Thyroid gland (tissue), 4 donors: ENCODE measurements around the gene CPNE2. TPM values are rescaled to one million over a fixed set of nuclear protein-coding genes. Genes with fewer than 3 reads are reported as not detected.
A peak's percentile ranks its signal among the peaks of the same experiment; 100 is the strongest.

Experiments used
- DNase-seq, 2 donors: peaks; one replicate each; pipeline ENCODE4 v3.0.0-alpha.2; 2019
- H3K27ac ChIP-seq, 3 donors: fragments of 200-600 bp; sonication (generic); 1 replicate in 2 of 3; 2 replicates in 1 of 3; pipeline ENCODE4 v1.5.1; 2016 to 2019; ENCODE audit warnings: mild to moderate bottlenecking in 1 of 3, moderate library complexity in 1 of 3
- H3K27me3 ChIP-seq: fragments of 200-600 bp; sonication (generic); one replicate; pipeline ENCODE4 v1.5.1; 2019
- H3K36me3 ChIP-seq, 2 donors: fragments of 200-600 bp; sonication (generic); one replicate each; pipeline ENCODE4 v1.5.1; 2016 to 2019
- H3K4me1 ChIP-seq, 2 donors: fragments of 200-600 bp; sonication (generic); one replicate each; pipeline ENCODE4 v1.5.1; 2017 to 2019
- H3K4me3 ChIP-seq, 3 donors: fragments of 200-600 bp; sonication (generic); replicated peaks in 1 of 3; 1 replicate in 2 of 3; 2 replicates in 1 of 3; pipeline ENCODE4 v1.5.1; 2016; ENCODE audit warnings: mild to moderate bottlenecking in 1 of 3
- H3K9me3 ChIP-seq: fragments of 200-600 bp; sonication (generic); one replicate; pipeline ENCODE4 v1.5.1; 2017
- POLR2A ChIP-seq, 2 donors: fragments of 450-650 bp; IDR thresholded peaks; one replicate each; pipeline ENCODE4 v1.6.1; 2017; ENCODE audit warnings: antibody characterized with exemption in 2 of 2, mild to moderate bottlenecking in 2 of 2, moderate library complexity in 1 of 2
- WGBS, 2 donors: methylation state at CpG; one replicate each; pipeline ENCODE4 v1.1.5; 2017; 5-methylcytosine and 5-hydroxymethylcytosine counted together
- intact Hi-C: fragments of 100-400 bp; cut with DNase I; formaldehyde crosslinking; loops from one replicate; pipeline ENCODE4 v1.15.1; 2023
- total RNA-seq, 4 donors: library from RNA; depleted of rRNA; stranded (reverse); fragments of >200 nt; gene quantifications; one replicate each; pipeline ENCODE4 v1.2.3, GENCODE V29; 2016
- TF ChIP-seq, protein P1 (sequence below), 6 experiments: fragments of 200-600 bp in 3 of 6; fragments of 450-650 bp in 3 of 6; sonication (generic) in 3 of 6; IDR thresholded peaks; one replicate each; pipeline ENCODE4 v1.5.1; 2016 to 2019; ENCODE audit warnings: antibody characterized with exemption in 6 of 6, mild to moderate bottlenecking in 2 of 6, inconsistent platforms in 1 of 6, moderate library complexity in 1 of 6

The CPNE2 gene
- total RNA-seq, 4 donors from 2014 or later = 26.6 to 33.3 (median 29.2) TPM

DNA sequence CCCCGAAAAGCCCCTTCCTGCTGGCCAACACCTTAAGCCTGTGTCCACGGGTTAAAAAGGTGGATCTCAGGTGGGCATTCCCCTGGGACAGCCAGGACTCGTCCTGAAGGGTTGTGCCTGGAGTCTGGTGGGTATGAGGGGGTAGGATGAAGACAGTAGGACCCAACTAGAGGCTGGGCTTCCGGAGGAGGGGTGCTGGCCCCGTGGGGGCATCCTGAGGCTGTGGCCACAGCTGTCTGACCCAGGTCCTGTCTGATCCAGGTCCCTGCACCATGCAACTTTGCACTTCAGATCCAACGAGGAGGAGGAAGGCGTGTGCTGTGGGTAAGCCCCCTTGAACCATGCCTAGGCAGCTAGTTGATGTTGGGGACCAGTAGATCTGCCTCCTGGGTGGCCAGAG is 37.6 kb upstream of the CPNE2 start:
- H3K27ac ChIP-seq = no peak overlapping the region
- no peaks in the 10 kb centered on the region for H3K27me3 ChIP-seq
- H3K36me3 ChIP-seq = no peaks in the 10 kb centered on the region
- no peak overlapping the region for H3K4me3 ChIP-seq
- DNase-seq = no peak
- 82% methylated on average over 4 to 7 of the region's 7 CpGs for WGBS, 2 donors
- intact Hi-C loops = no loop called here
- no peak for TF ChIP-seq POLR2A (IDR thresholded peaks at IDR 0.05)
- TF ChIP-seq, protein P1, sequence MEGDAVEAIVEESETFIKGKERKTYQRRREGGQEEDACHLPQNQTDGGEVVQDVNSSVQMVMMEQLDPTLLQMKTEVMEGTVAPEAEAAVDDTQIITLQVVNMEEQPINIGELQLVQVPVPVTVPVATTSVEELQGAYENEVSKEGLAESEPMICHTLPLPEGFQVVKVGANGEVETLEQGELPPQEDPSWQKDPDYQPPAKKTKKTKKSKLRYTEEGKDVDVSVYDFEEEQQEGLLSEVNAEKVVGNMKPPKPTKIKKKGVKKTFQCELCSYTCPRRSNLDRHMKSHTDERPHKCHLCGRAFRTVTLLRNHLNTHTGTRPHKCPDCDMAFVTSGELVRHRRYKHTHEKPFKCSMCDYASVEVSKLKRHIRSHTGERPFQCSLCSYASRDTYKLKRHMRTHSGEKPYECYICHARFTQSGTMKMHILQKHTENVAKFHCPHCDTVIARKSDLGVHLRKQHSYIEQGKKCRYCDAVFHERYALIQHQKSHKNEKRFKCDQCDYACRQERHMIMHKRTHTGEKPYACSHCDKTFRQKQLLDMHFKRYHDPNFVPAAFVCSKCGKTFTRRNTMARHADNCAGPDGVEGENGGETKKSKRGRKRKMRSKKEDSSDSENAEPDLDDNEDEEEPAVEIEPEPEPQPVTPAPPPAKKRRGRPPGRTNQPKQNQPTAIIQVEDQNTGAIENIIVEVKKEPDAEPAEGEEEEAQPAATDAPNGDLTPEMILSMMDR (IDR thresholded peaks at IDR 0.05) = no peak
- no peaks in the 10 kb centered on the region for H3K9me3 ChIP-seq
- H3K4me1 ChIP-seq = no peaks in the 10 kb centered on the region

DNA sequence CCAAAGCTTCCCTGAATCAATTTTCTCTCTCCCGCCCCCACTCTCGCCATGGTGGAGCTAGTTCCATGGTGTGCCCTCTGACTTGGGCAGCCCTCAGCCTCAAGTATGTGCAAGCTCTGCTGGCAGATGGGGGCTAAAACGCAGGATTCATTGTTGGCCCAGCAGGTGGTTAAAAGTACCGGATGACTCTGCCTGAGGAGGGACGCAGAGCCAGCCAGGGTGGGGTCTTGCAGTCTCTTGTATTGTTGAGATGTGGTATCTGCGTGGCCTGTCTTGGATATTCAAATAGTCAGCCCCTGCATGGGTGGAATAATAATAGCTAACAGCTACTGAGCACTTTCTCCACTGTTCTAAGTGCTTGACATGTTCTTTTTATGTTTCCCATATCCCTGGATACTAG is 36.7 kb upstream of the CPNE2 start:
- no peaks in the 10 kb centered on the region for H3K36me3 ChIP-seq
- H3K4me3 ChIP-seq = no peak overlapping the region
- WGBS, 2 donors = 74 to 84% methylated on average over 5 to 6 of the region's 6 CpGs
- H3K27me3 ChIP-seq = no peaks in the 10 kb centered on the region
- H3K9me3 ChIP-seq = no peaks in the 10 kb centered on the region
- no peak for DNase-seq
- intact Hi-C loops = no loop called here
- H3K4me1 ChIP-seq = peaks cover 0 to 1% of the 10 kb centered on the region in 2 donors
- TF ChIP-seq POLR2A (IDR thresholded peaks at IDR 0.05) = no peak
- TF ChIP-seq, protein P1 (IDR thresholded peaks at IDR 0.05) = no peak
- no peak overlapping the region for H3K27ac ChIP-seq

DNA sequence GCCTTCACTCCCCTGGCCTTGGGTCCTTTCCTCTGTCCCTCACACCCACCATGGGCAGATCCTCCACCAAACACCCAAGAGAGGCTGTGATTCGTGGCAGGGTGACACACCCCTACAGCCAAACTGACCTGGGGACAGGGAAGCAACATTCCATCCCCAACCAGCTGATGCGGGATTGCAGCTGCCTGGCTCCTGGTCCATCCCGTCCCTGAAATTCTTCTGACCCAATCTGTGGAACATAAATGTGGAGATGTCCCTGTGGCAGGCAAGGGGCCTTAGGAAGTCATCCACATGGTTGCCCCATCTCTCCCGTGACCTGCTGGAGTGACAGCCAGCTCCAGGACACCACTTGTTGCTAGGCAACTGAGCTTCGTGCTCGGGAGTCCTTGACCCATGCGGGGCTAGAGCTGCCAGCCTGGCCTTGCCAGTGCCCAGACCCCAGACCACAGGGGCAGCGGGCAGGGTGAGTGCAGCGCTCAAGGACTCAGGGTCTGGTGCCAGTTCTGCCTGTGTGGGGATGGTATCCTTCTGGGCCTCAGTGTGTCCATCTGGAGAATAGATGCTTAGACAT is 34.0 kb upstream of the CPNE2 start:
- 60 to 71% methylated on average over 7 of the region's 9 CpGs for WGBS, 2 donors
- Histone ChIP-seq H3K27me3 (no peaks in the 10 kb centered on the region), H3K36me3 (no peaks in the 10 kb centered on the region), H3K4me3 (no peak overlapping the region), H3K4me1 (peaks cover 0 to 11% of the 10 kb centered on the region in 2 donors), H3K27ac (no peak overlapping the region), H3K9me3 (no peaks in the 10 kb centered on the region)
- TF ChIP-seq, protein P1 (IDR thresholded peaks at IDR 0.05) = no peak
- TF ChIP-seq POLR2A (IDR thresholded peaks at IDR 0.05) = no peak
- no peak for DNase-seq
- intact Hi-C loops = no loop called here

DNA sequence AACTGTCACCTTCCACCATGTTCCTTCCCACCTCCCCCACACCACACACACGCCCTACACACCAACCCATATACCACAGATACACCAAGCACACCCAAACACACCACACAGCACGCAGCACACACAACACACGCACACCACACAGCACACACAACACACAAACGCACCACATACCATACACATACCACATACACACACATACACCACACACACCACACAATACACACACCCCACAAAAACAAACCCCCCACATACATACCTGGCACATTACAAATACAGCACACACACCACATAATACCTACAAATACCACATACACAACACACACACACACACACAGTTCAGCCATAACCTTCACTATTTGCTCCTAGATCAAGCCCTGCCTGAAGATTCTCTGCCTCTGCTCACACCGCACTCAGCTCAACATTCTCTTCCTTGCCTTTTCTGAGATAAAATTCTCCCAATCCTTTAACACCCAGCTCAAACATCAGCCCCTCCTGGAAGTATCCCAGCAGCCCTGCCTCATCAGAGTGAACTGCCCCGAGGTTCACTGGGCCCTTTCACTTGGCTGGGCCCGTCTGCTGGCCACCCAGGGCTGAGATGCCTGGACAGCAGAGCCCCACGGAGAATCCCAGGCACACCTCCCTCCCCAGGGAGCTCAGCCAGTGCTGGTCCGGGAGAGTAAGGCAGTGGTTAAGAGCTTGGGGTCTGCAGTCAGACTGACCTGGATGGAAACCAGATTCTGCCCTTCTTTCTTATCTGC is 31.9 kb upstream of the CPNE2 start:
- intact Hi-C loops = no loop called here
- Histone ChIP-seq H3K4me3 (no peak overlapping the region), H3K9me3 (no peaks in the 10 kb centered on the region), H3K27ac (peak overlapping the region in 2 of 3 donors; percentile 27 to 67), H3K4me1 (peaks cover 0 to 11% of the 10 kb centered on the region in 2 donors), H3K36me3 (no peaks in the 10 kb centered on the region), H3K27me3 (no peaks in the 10 kb centered on the region)
- 70 to 92% methylated on average over 8 to 9 of the region's 9 CpGs for WGBS, 2 donors
- TF ChIP-seq, protein P1 (IDR thresholded peaks at IDR 0.05) = no peak
- no peak for TF ChIP-seq POLR2A (IDR thresholded peaks at IDR 0.05)
- no peak for DNase-seq
